Measurements from ENCODE around the gene INTS4. TPM values are rescaled to one million over a fixed set of nuclear protein-coding genes. Genes with fewer than 3 reads are reported as not detected.
"Not testable (repeated sequence)": the region's sequence is repeated elsewhere in the genome, so short reads cannot be mapped to it uniquely, and the experiment has no call there.

Gene INTS4
- total RNA-seq, 2 experiments from 2014 or later: 53.8 to 55.4 TPM

DNA sequence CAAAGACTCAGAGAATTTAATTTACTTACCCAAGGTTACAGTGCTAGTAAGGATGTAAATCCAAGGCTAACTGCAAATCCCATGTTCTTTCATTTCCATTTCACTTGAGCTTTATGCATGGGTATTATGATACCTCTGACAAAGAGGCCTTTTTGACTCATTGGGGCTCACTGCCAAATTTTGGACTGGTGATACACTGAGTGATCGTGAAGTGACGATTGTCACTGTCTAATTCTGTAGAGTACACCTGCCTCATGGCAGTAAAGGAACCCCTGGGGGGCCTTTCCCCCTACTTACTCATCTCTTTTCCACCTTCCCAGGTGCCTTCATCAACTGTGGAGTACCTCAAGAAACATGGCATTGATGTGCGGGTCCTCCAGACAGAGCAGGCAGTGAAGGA, 122.6 kb downstream of the INTS4 start:
- Mint-ChIP-seq H3K27ac (no peak overlapping the region), H3K36me3 (ENCODE audit: low read depth) (peaks cover 9% of the 10 kb centered on the region), H3K4me1 (no peaks in the 10 kb centered on the region), H3K9me3 (ENCODE audit: low read depth) (no peaks in the 10 kb centered on the region), H3K27me3 (no peaks in the 10 kb centered on the region), H3K4me3 (no peak overlapping the region)
- DNase-seq: no peak
- ChIA-PET POLR2A (interaction anchor here (0.5 kb wide), 1 partner anchor 33 kb away, joined by 3 read pairs; no protein-coding TSS in a partner anchor), CTCF (interaction anchor here (0.8 to 1.4 kb wide), 2 partner anchors 9 to 23 kb away, joined by 3 read pairs; no protein-coding TSS in a partner anchor)
- ATAC-seq: no peak
- intact Hi-C loops (cut with DNase I, micrococcal nuclease): no loop called here

DNA sequence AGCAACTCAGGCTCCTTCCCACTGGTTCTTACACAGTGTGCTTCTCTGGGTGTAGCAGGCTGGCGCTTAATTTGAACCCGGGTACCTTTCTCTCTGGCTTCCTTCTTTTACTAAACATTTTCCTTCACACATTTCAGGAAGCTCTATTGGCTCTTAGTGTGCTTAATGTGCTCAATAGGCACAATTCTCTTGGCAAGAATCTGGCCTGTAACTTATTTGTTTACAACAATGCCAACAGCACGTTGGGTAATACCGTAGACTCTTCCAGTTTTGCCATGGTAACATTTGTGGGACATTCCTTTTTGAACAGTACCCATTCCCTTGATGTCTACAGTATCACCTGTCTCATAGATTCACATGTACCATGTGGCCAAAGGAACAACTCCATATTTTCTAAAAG, 125.7 kb downstream of the INTS4 start:
- ATAC-seq (no peak), DNase-seq (no peak)
- POLR2A ChIA-PET: interaction anchor here (0.6 kb wide), 1 partner anchor 87 kb away, joined by 3 read pairs; no protein-coding TSS in a partner anchor
- Mint-ChIP-seq H3K27me3 (no peaks in the 10 kb centered on the region), H3K27ac (no peak overlapping the region), H3K36me3 (ENCODE audit: low read depth) (peaks cover 9% of the 10 kb centered on the region), H3K9me3 (ENCODE audit: low read depth) (no peaks in the 10 kb centered on the region), H3K4me1 (no peaks in the 10 kb centered on the region), H3K4me3 (no peak overlapping the region)
- intact Hi-C loops (cut with DNase I, micrococcal nuclease): no loop called here
- CTCF ChIA-PET: no interaction called here

DNA sequence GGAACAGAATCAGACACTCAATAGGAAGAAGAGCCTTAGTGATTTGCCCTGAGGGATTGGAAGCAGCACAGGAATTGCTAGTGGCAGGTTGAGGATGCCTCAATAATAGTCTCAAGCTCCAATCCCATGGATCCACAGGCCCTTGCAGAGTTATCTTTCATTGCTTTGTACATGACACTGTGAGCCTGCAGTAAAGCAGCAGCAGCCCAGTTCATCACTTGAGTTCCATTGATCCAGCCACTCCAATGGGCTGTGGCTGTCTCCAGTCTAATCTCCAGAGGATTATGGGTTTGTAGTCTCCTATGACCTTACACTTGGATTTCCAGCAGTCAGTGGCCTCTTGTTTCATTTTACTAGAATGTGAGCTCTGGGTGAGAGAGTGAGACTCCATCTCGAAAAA, 128.1 kb downstream of the INTS4 start:
- intact Hi-C loops (cut with DNase I, micrococcal nuclease): no loop called here
- DNase-seq (no peak), ATAC-seq (no peak)
- CTCF ChIA-PET: no interaction called here
- no peaks in the 10 kb centered on the region for H3K27me3 Mint-ChIP-seq
- H3K27ac Mint-ChIP-seq: no peak overlapping the region
- H3K9me3 Mint-ChIP-seq (ENCODE audit: low read depth): no peaks in the 10 kb centered on the region
- POLR2A ChIA-PET: no interaction called here
- no peak overlapping the region for H3K4me3 Mint-ChIP-seq
- H3K4me1 Mint-ChIP-seq: no peaks in the 10 kb centered on the region
- H3K36me3 Mint-ChIP-seq (ENCODE audit: low read depth): peaks cover 5% of the 10 kb centered on the region

DNA sequence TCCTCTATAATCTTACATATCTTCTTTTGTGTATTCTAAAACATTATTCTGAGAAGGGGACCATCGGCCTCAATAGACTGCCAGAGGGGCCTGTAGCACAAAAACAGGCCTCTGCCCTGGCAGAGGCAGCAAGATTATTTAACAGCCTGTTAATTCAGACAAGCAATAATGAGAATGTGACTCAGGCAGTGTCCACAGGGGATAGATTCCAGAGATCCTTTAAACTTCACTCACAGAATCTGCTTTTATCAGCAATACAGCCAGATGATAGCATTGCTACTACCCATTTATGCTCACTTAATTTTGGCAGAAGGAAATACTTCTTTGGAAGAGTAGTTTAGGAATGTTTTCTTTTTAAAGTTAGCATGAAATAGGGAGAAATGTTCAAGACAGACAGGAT, 128.7 kb downstream of the INTS4 start:
- no peak for DNase-seq
- peaks cover 5% of the 10 kb centered on the region for H3K36me3 Mint-ChIP-seq (ENCODE audit: low read depth)
- no peaks in the 10 kb centered on the region for H3K4me1 Mint-ChIP-seq
- ChIA-PET POLR2A (no interaction called here), CTCF (no interaction called here)
- H3K27ac Mint-ChIP-seq: no peak overlapping the region
- no peaks in the 10 kb centered on the region for H3K9me3 Mint-ChIP-seq (ENCODE audit: low read depth)
- ATAC-seq: no peak
- H3K27me3 Mint-ChIP-seq: no peaks in the 10 kb centered on the region
- intact Hi-C loops (cut with DNase I, micrococcal nuclease): no loop called here
- H3K4me3 Mint-ChIP-seq: no peak overlapping the region

DNA sequence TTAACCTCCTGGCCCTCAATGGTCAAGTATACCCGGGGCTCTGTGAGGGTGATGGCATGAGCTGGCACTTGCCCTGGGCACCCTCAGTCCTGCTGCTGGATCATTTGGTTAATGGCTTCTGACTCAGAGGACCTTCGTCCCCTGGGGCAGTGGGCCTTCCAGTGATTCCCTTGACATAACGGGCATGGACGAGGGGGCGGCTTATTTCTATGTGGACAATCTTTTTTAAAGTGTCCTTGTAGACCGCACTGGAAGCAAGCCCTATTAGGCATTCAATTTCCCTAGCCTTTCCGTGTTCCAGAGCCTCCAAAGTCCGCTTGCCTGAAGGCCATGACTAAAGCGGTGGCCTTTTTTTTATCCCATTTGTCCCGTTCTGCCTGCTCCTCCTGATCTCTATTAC, 133.0 kb downstream of the INTS4 start:
- POLR2A ChIA-PET; H3K4me3 Mint-ChIP-seq; H3K9me3 Mint-ChIP-seq (ENCODE audit: low read depth); H3K4me1 Mint-ChIP-seq; intact Hi-C loops (cut with DNase I, micrococcal nuclease); H3K27me3 Mint-ChIP-seq; H3K27ac Mint-ChIP-seq; CTCF ChIA-PET; DNase-seq; H3K36me3 Mint-ChIP-seq (ENCODE audit: low read depth); ATAC-seq: not testable (repeated sequence)

DNA sequence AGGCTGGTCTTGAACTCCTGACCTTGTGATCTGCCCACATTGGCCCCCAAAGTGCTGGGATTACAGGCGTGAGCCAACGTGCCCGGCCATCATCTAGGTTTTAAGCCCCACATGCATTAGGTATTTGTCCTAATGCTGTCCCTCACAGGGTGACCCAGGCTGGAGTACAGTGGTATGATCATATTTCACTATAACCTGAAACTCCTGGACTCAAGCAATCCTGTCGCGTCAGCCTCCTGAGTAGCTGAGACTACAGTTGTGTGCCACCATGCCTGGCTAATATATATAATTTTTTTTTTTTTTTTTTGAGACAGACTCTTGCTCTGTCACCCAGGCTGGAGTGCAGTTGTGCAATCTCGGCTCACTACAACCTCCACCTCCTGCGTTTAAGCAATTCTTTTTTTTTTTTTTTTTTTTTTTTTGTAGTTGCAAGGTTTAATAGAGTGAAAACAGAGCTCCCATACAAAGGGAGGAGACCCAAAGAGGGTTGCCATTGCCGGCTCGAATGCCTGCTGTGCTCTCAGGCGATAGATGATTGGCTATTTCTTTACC, 136.5 kb downstream of the INTS4 start:
- H3K36me3 Mint-ChIP-seq (ENCODE audit: low read depth): peaks cover 24% of the 10 kb centered on the region
- H3K27ac Mint-ChIP-seq; H3K27me3 Mint-ChIP-seq; DNase-seq; POLR2A ChIA-PET; H3K4me3 Mint-ChIP-seq; CTCF ChIA-PET; H3K9me3 Mint-ChIP-seq (ENCODE audit: low read depth); ATAC-seq; H3K4me1 Mint-ChIP-seq; intact Hi-C loops (cut with DNase I, micrococcal nuclease): not testable (repeated sequence)

DNA sequence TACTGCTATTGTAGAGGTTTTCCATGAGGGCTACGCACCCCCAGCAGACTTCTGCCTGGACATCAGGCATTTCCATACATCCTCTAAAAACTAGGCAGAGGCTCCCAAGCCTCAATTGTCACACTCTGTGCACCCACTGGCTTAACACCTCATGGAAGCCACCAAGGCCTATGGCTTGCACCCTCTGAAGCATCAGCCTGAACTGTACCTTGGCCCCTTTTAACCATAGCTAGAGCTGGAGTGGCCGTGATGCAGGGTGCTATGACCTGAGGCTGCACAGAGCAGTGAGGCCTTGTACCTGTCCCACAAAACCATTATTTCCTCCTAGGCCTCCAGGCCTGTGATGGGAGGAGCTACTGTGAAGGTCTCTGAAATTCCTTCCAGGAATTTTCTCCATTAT, 139.6 kb downstream of the INTS4 start:
- Mint-ChIP-seq H3K9me3 (ENCODE audit: low read depth) (peaks cover 6% of the 10 kb centered on the region), H3K4me3 (no peak overlapping the region), H3K4me1 (no peaks in the 10 kb centered on the region), H3K27ac (no peak overlapping the region), H3K36me3 (ENCODE audit: low read depth) (peaks cover 28% of the 10 kb centered on the region), H3K27me3 (no peaks in the 10 kb centered on the region)
- no peak for DNase-seq
- no peak for ATAC-seq
- intact Hi-C loops (cut with DNase I, micrococcal nuclease): no loop called here
- ChIA-PET POLR2A (no interaction called here), CTCF (no interaction called here)

DNA sequence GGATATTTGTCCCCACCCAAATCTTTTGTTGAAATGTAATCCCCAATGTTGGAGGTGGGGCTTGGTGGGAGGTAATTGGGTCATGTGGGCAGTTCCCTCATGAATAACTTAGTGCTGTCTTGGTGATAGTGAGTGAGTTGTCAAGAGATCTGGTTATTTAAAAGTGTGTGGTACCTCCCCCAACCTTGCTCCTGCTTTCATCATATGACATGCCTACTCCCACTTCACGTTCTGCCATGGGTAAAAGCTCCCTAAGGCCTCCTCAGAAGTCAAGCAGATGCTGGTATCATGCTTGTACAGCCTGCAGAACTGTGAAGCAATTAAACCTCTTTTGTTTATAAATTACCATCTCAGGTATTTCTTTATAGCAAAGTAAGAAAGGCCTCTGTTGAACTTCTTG, 143.0 kb downstream of the INTS4 start:
- Mint-ChIP-seq H3K36me3 (ENCODE audit: low read depth) (peaks cover 30% of the 10 kb centered on the region), H3K9me3 (ENCODE audit: low read depth) (peaks cover 6% of the 10 kb centered on the region), H3K4me3 (no peak overlapping the region), H3K27ac (no peak overlapping the region), H3K27me3 (no peaks in the 10 kb centered on the region), H3K4me1 (no peaks in the 10 kb centered on the region)
- DNase-seq: no peak
- POLR2A ChIA-PET: no interaction called here
- CTCF ChIA-PET: no interaction called here
- ATAC-seq: no peak
- intact Hi-C loops (cut with DNase I, micrococcal nuclease): no loop called here

DNA sequence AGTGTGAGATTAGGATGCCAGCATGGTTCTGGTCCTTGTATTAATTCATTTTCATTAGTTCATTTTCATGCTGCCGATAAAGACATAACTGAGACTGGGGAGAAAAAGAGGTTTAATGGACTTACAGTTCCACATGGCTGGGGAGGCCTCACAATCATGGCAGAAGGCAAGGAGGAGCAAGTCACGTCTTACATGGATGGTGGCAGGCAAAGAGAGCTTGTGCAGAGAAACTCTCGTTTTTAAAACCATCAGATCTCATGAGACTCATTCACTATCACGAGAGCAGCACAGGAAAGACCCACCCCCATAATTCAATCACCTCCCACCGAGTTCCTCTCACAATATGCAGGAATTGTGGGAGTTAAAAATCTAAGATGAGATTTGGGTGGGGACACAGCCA, 150.8 kb downstream of the INTS4 start:
- H3K4me1 Mint-ChIP-seq; ATAC-seq; H3K27me3 Mint-ChIP-seq; intact Hi-C loops (cut with DNase I, micrococcal nuclease); DNase-seq; H3K27ac Mint-ChIP-seq; POLR2A ChIA-PET; H3K4me3 Mint-ChIP-seq: not testable (repeated sequence)
- H3K9me3 Mint-ChIP-seq (ENCODE audit: low read depth): peaks cover 13% of the 10 kb centered on the region
- CTCF ChIA-PET: interaction anchor here (0.7 kb wide), 1 partner anchor 694 kb away, joined by 3 read pairs; no protein-coding TSS in a partner anchor
- H3K36me3 Mint-ChIP-seq (ENCODE audit: low read depth): peaks cover 42% of the 10 kb centered on the region

DNA sequence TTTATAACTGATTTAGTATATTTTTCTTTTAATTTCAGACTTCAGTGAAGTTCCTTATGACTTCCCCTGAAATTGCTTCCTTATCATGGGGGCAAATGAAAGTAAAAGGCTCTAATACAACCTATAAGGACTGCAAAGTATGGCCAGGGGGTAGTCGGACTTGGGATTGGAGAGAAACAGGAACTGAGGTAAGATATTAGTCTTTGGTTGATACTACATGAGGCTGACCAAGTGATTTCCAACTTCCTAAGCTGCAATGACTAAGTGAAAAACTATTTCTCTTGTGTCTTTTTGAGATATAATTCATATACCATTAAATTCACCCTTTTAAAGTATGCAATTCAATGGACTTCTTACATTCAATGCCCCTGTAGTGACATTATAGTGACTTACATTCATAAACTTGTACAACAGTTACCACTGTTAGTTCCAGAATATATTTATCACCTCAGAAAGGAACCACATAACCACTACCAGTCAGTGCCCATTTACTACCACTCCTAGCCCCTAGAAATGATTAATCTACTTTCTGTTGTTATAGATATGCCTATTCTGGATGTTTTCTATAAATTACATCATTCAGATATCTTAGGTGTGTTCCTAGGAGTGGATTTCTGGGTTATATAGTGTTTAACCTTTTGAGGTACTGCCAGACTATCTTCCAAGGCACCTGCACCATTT, 151.9 kb downstream of the INTS4 start:
- Mint-ChIP-seq H3K27ac (no peak overlapping the region), H3K36me3 (ENCODE audit: low read depth) (peaks cover 41% of the 10 kb centered on the region), H3K9me3 (ENCODE audit: low read depth) (peaks cover 13% of the 10 kb centered on the region), H3K4me3 (no peak overlapping the region), H3K27me3 (no peaks in the 10 kb centered on the region), H3K4me1 (no peaks in the 10 kb centered on the region)
- ChIA-PET CTCF (no interaction called here), POLR2A (no interaction called here)
- intact Hi-C loops (cut with DNase I, micrococcal nuclease): no loop called here
- DNase-seq (no peak), ATAC-seq (no peak)

DNA sequence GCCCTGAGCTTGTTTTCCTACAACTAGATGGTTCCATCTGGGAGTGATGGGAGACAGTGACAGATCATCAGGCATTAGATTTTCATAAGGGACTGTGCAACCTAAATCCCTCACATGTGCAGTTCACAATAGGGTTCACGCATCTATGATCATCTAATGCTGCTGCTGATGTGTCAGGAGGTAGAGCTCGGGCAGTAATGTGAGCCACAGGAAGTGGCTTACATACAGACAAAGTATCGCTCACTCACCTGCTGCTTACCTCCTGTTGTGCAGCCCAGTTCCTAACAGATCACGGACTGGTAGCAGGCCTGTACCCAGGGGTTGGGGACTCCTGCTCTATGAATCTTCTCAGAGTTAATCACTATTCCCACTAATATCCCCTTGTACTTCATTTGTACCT, 161.2 kb downstream of the INTS4 start:
- H3K4me1 Mint-ChIP-seq: no peaks in the 10 kb centered on the region
- DNase-seq: no peak
- ChIA-PET POLR2A (no interaction called here), CTCF (no interaction called here)
- peaks cover 1% of the 10 kb centered on the region for H3K36me3 Mint-ChIP-seq (ENCODE audit: low read depth)
- ATAC-seq: no peak
- H3K9me3 Mint-ChIP-seq (ENCODE audit: low read depth): peaks cover 2% of the 10 kb centered on the region
- H3K27ac Mint-ChIP-seq: no peak overlapping the region
- H3K4me3 Mint-ChIP-seq: no peak overlapping the region
- intact Hi-C loops (cut with DNase I, micrococcal nuclease): no loop called here
- no peaks in the 10 kb centered on the region for H3K27me3 Mint-ChIP-seq

DNA sequence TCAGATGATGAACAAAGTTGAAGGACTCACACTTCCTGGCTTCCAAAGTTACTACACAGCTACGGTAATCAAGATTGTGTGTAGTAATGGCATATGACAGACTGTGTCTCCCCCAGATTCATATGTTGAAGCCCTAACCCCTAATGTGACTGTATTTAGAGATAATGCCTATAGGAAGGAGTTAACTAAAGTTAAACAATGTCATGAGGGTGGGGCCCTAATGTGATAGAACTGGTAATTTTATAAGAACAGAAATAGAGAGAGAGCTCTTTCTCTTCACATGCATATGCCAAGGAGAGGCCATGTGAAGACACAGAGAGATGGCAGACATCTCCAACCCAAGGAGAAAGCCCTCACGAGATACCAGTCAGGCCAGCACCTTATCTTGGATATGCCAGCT, 165.5 kb downstream of the INTS4 start:
- Mint-ChIP-seq H3K36me3 (ENCODE audit: low read depth) (peaks cover 1% of the 10 kb centered on the region), H3K27ac (no peak overlapping the region), H3K9me3 (ENCODE audit: low read depth) (peaks cover 2% of the 10 kb centered on the region), H3K4me1 (no peaks in the 10 kb centered on the region), H3K4me3 (no peak overlapping the region), H3K27me3 (no peaks in the 10 kb centered on the region)
- DNase-seq: no peak
- intact Hi-C loops (cut with DNase I, micrococcal nuclease): no loop called here
- ChIA-PET CTCF (no interaction called here), POLR2A (no interaction called here)
- no peak for ATAC-seq

Data from activated CD4-positive, alpha-beta T cell treated with anti-CD3 and anti-CD28 coated beads for 36 hours (primary cell).